HepG2 (cell line): ENCODE results near the gene VASN. TPM values are rescaled to one million over a fixed set of nuclear protein-coding genes. Genes with fewer than 3 reads are reported as not detected.

ENCODE experiments used
- CBX2 ChIP-seq, 2 experiments: fragments of 200-600 bp in 1 of 2; sonication (generic); formaldehyde crosslinking in 1 of 2; IDR thresholded peaks; 2 replicates each; pipeline versions ENCODE4 v1.7.0 to v1.8.1; 2018 to 2022; ENCODE audit warnings: low read depth in 2 of 2, low read length in 1 of 2, mild to moderate bottlenecking in 1 of 2, missing genetic modification reagents in 1 of 2
- CBX5 ChIP-seq: sonication (generic); formaldehyde crosslinking; IDR thresholded peaks from 2 replicates; pipeline ENCODE4 v1.4.0; 2020; ENCODE audit warnings: missing genetic modification reagents, borderline replicate concordance
- CCAR2 ChIP-seq: fragments of 200-400 bp; formaldehyde crosslinking; optimal IDR thresholded peaks from 2 replicates; pipeline ENCODE3; 2018; ENCODE audit warnings: low read depth, mild to moderate bottlenecking, low read length, moderate library complexity
- CEBPB ChIP-seq: IDR thresholded peaks from 2 replicates; pipeline ENCODE4 v1.6.1; 2011; ENCODE audit warnings: low read depth, low read length, improper control_type of control experiment, borderline replicate concordance
- KMT2B ChIP-seq: IDR thresholded peaks from 2 replicates; pipeline ENCODE4 v1.6.1; 2016; ENCODE audit warnings: missing genetic modification reagents, missing compliant biosample characterization
- MED8 ChIP-seq: sonication (generic); formaldehyde crosslinking; IDR thresholded peaks from 2 replicates; pipeline ENCODE4 v1.8.1; 2023; ENCODE audit warnings: mild to moderate bottlenecking, missing genetic modification reagents; ENCODE audit not compliant: insufficient replicate concordance
- PATZ1 ChIP-seq: sonication (generic); formaldehyde crosslinking; IDR thresholded peaks from 2 replicates; pipeline ENCODE4 v1.4.0; 2020; ENCODE audit warnings: missing genetic modification reagents
- PRMT3 ChIP-seq: sonication (generic); formaldehyde crosslinking; IDR thresholded peaks from 2 replicates; pipeline ENCODE4 v1.8.1; 2022; ENCODE audit warnings: low read depth, mild to moderate bottlenecking, moderate library complexity, missing genetic modification reagents, borderline replicate concordance
- SMARCC2 ChIP-seq: fragments of 450-650 bp; IDR thresholded peaks from 2 replicates; pipeline ENCODE4 v1.6.1; 2017; ENCODE audit warnings: antibody characterized with exemption, mild to moderate bottlenecking
- SNAPC2 ChIP-seq: sonication (generic); formaldehyde crosslinking; IDR thresholded peaks from 2 replicates; pipeline ENCODE4 v1.8.1; 2022; ENCODE audit warnings: mild to moderate bottlenecking, missing genetic modification reagents
- SP2 ChIP-seq: sonication (generic); formaldehyde crosslinking; IDR thresholded peaks from 2 replicates; pipeline ENCODE4 v1.5.1; 2020; ENCODE audit warnings: mild to moderate bottlenecking, missing genetic modification reagents
- STAT5B ChIP-seq: sonication (generic); formaldehyde crosslinking; IDR thresholded peaks from 2 replicates; pipeline ENCODE4 v1.4.0; 2020; ENCODE audit warnings: missing genetic modification reagents
- TCF7L2 ChIP-seq: IDR thresholded peaks from 2 replicates; pipeline ENCODE4 v1.6.1; 2011; ENCODE audit warnings: mild to moderate bottlenecking, low read depth, low read length, moderate library complexity
- XRCC5 ChIP-seq: fragments of 200-400 bp; formaldehyde crosslinking; optimal IDR thresholded peaks from 2 replicates; pipeline ENCODE3; 2017; ENCODE audit warnings: mild to moderate bottlenecking, low read length
- ZC3H13 ChIP-seq: sonication (generic); formaldehyde crosslinking; IDR thresholded peaks from 2 replicates; pipeline ENCODE4 v1.8.1; 2023; ENCODE audit warnings: mild to moderate bottlenecking, missing genetic modification reagents, moderate library complexity
- ZNF10 ChIP-seq: sonication (generic); formaldehyde crosslinking; IDR thresholded peaks from 2 replicates; pipeline ENCODE4 v1.4.0; 2020; ENCODE audit warnings: mild to moderate bottlenecking, low read depth, missing genetic modification reagents, borderline replicate concordance
- ZNF224 ChIP-seq: sonication (generic); formaldehyde crosslinking; IDR thresholded peaks from 2 replicates; pipeline ENCODE4 v1.5.0; 2020; ENCODE audit warnings: mild to moderate bottlenecking, missing genetic modification reagents
- ZNF34 ChIP-seq: sonication (generic); formaldehyde crosslinking; IDR thresholded peaks from 2 replicates; pipeline ENCODE4 v1.4.0; 2020; ENCODE audit warnings: mild to moderate bottlenecking, missing genetic modification reagents, borderline replicate concordance
- ZNF451 ChIP-seq: sonication (generic); formaldehyde crosslinking; IDR thresholded peaks from 2 replicates; pipeline ENCODE4 v1.5.0; 2020; ENCODE audit warnings: mild to moderate bottlenecking, missing genetic modification reagents
- ZNF563 ChIP-seq: sonication (generic); formaldehyde crosslinking; IDR thresholded peaks from 2 replicates; pipeline ENCODE4 v1.8.0; 2022; ENCODE audit warnings: mild to moderate bottlenecking, moderate library complexity, missing genetic modification reagents
- ZNF687 ChIP-seq: sonication (generic); formaldehyde crosslinking; IDR thresholded peaks from 2 replicates; pipeline ENCODE4 v1.5.1; 2020; ENCODE audit warnings: mild to moderate bottlenecking, missing genetic modification reagents, moderate library complexity
- ZNF704 ChIP-seq: sonication (generic); formaldehyde crosslinking; IDR thresholded peaks from 2 replicates; pipeline ENCODE4 v1.8.1; 2023; ENCODE audit warnings: mild to moderate bottlenecking, inconsistent platforms, moderate library complexity, missing genetic modification reagents, borderline replicate concordance
- polyA plus RNA-seq, 8 experiments: library from polyadenylated mRNA; depleted of rRNA in 3 of 8; stranded (reverse) in 7 of 8; unstranded in 1 of 8; fragments of >200 nt; fragmentation: Illumina TruSeq in 4 of 8; extraction: Trizol in 4 of 8; gene quantifications; 2 replicates each; pipeline versions ENCODE4 v1.2.1 to v1.2.3, GENCODE V29; 2011 to 2016; ENCODE audit warnings: low read depth in 4 of 8, missing spikeins in 1 of 8, mixed read lengths in 1 of 8; ENCODE audit not compliant: insufficient read depth in 1 of 8
- total RNA-seq, 5 experiments: library from RNA; depleted of rRNA; stranded (reverse); fragments of >200 nt; fragmentation: Illumina TruSeq; extraction: Trizol; gene quantifications; 2 replicates each; pipeline ENCODE4 v1.2.3, GENCODE V29; 2016; ENCODE audit warnings: low read depth in 1 of 5

VASN gene
- total and polyA plus RNA-seq, 2 of the 13 experiments (the other 11 are each of a cell fraction or from before 2014, with no cell fraction given) = 8.4 to 18.2 TPM

- TF ChIP-seq ZNF687 (peak; percentile 80), SP2 (CRISPR knock-in tag) (no peak), CBX2 (IDR thresholded peaks at IDR 0.05; ENCODE audit: low read depth, low read length) (no peak), CBX2 (CRISPR knock-in tag; IDR thresholded peaks at IDR 0.05; ENCODE audit: low read depth) (no peak), XRCC5 (no peak), ZC3H13 (CRISPR knock-in tag) (peak; percentile 61; the same call in 1 of the 2 replicates), ZNF563 (CRISPR knock-in tag) (no peak), CCAR2 (no peak), ZNF34 (CRISPR knock-in tag) (no peak), SNAPC2 (CRISPR knock-in tag) (0 out of 2 replicates have a peak, but pooled peaks have one; percentile 50), ZNF224 (CRISPR knock-in tag) (0 out of 2 replicates have a peak, but pooled peaks have one; percentile 38), CBX5 (CRISPR knock-in tag) (peak; percentile 89; the same call in 1 of the 2 replicates), SMARCC2 (no peak), ZNF704 (CRISPR knock-in tag) (no peak), TCF7L2 (no peak), STAT5B (CRISPR knock-in tag) (no peak), CEBPB (peak; percentile 98), ZNF451 (CRISPR knock-in tag) (no peak), ZNF10 (no peak), PATZ1 (CRISPR knock-in tag) (peak; percentile 86), KMT2B (CRISPR knock-in tag) (peak; percentile 45; the same call in 1 of the 2 replicates), PRMT3 (CRISPR knock-in tag) (no peak), MED8 (CRISPR knock-in tag) (no peak)
Observed at GRCh38 chr16:4345836-4346781, 25.5 kb upstream of the VASN start (continued).
